GM18868 (cell line): ENCODE measurements around the gene IFNA1.
"Not testable (repeated sequence)": the region's sequence is repeated elsewhere in the genome, so short reads cannot be mapped to it uniquely, and the experiment has no call there.

Source experiments
- ATAC-seq: cut with Tn5 transposase; IDR thresholded peaks from one replicate; pipeline ENCODE4 v1.9.1; 2021; ENCODE audit warnings: mild to moderate bottlenecking, moderate library complexity; ENCODE audit not compliant: unreplicated experiment

The IFNA1 gene

GRCh38 chr9:21440139-21440538 is at the start of gene IFNA1:
Gene IFNA1, plus strand, starts transcription at chr9:21440439. Its CDS starts 69 bp downstream, at chr9:21440508.
- ATAC-seq = no peak

GRCh38 chr9:21392270-21392669 is 48.0 kb upstream of the IFNA1 start:
- peak; percentile 88 for ATAC-seq

- peak; percentile 75 for ATAC-seq
Observed at GRCh38 chr9:21395778-21396717, 44.2 kb upstream of the IFNA1 start.

- ATAC-seq = no peak
Observed at GRCh38 chr9:21398955-21399489, 41.2 kb upstream of the IFNA1 start.

GRCh38 chr9:21399956-21400355 is 40.3 kb upstream of the IFNA1 start:
- no peak for ATAC-seq

GRCh38 chr9:21402386-21403251 is 37.6 kb upstream of the IFNA1 start:
- peak; percentile 54 for ATAC-seq

- no peak for ATAC-seq
Observed at GRCh38 chr9:21404146-21404545, 36.1 kb upstream of the IFNA1 start.

- no peak for ATAC-seq
Observed at GRCh38 chr9:21408817-21409216, 31.4 kb upstream of the IFNA1 start, which contains the start of gene IFNA8. Gene IFNA8, plus strand, starts transcription at chr9:21409117. Its CDS starts 60 bp downstream, at chr9:21409177.

- peak; percentile 89 for ATAC-seq
Observed at GRCh38 chr9:21412107-21412506, 28.1 kb upstream of the IFNA1 start.

- ATAC-seq = no peak
Observed at GRCh38 chr9:21413151-21413550, 27.1 kb upstream of the IFNA1 start.

- peak; percentile 50 for ATAC-seq
Observed at GRCh38 chr9:21413624-21414023, 26.6 kb upstream of the IFNA1 start.

- no peak for ATAC-seq
Observed at GRCh38 chr9:21414220-21414940, 25.9 kb upstream of the IFNA1 start.

GRCh38 chr9:21415493-21416267 is 24.6 kb upstream of the IFNA1 start:
- ATAC-seq = no peak

- ATAC-seq = peak; percentile 47
Observed at GRCh38 chr9:21428235-21428634, 12.0 kb upstream of the IFNA1 start.

GRCh38 chr9:21429191-21429590 is 11.0 kb upstream of the IFNA1 start:
- no peak for ATAC-seq

- peak; percentile 74 for ATAC-seq
Observed at GRCh38 chr9:21432672-21433425, 7.4 kb upstream of the IFNA1 start.

GRCh38 chr9:21434202-21435014 is 5.8 kb upstream of the IFNA1 start:
- ATAC-seq = peak; percentile 40

- not testable (repeated sequence) for ATAC-seq
Observed at GRCh38 chr9:21435015-21435383, 5.2 kb upstream of the IFNA1 start.
